WTC11 (cell line): ENCODE data around the gene DRC1.
"Not testable (repeated sequence)": the region's sequence is repeated elsewhere in the genome, so short reads cannot be mapped to it uniquely, and the experiment has no call there.

Experiments used
- CTCF ChIP-seq: fragments of 200-600 bp; IDR thresholded peaks from 2 replicates; pipeline ENCODE4 v1.8.0; 2022; ENCODE audit warnings: antibody characterized with exemption
- ESRRA ChIP-seq: sonication (generic); formaldehyde crosslinking; IDR thresholded peaks from 2 replicates; pipeline ENCODE4 v1.8.1; 2022; ENCODE audit warnings: mild to moderate bottlenecking, missing genetic modification reagents, borderline replicate concordance
- FOXJ3 ChIP-seq: sonication (generic); formaldehyde crosslinking; IDR thresholded peaks from 2 replicates; pipeline ENCODE4 v1.9.0; 2021; ENCODE audit warnings: missing genetic modification reagents, mild to moderate bottlenecking, borderline replicate concordance
- FOXP1 ChIP-seq: sonication (generic); formaldehyde crosslinking; IDR thresholded peaks from 2 replicates; pipeline ENCODE4 v1.8.0; 2022; ENCODE audit warnings: missing genetic modification reagents, mild to moderate bottlenecking, moderate library complexity, borderline replicate concordance
- SP1 ChIP-seq: sonication (generic); formaldehyde crosslinking; conservative IDR thresholded peaks from 2 replicates; pipeline ENCODE4 v1.8.1; 2022; ENCODE audit warnings: missing genetic modification reagents
- TCF7 ChIP-seq: sonication (generic); formaldehyde crosslinking; IDR thresholded peaks from 2 replicates; pipeline ENCODE4 v1.8.0; 2022; ENCODE audit warnings: mild to moderate bottlenecking, low read depth, missing genetic modification reagents, moderate library complexity
- ZBTB21 ChIP-seq: sonication (generic); formaldehyde crosslinking; IDR thresholded peaks from 2 replicates; pipeline ENCODE4 v1.8.1; 2023; ENCODE audit warnings: mild to moderate bottlenecking, missing genetic modification reagents, borderline replicate concordance

DNA sequence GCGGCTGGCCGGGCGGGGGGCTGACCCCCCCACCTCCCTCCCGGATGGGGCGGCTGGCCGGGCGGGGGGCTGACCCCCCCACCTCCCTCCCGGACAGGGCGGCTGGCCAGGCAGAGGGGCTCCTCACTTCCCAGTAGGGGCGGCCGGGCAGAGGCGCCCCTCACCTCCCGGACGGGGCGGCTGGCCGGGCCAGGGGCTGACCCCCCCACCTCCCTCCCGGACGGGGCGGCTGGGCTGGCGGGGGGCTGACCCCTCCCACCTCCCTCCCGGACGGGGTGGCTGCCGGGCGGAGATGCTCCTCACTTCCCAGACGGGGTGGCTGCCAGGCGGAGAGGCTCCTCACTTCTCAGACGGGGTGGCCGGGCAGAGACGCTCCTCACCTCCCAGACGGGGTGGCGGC lies 30.8 kb upstream of the DRC1 start:
- not testable (repeated sequence) for TF ChIP-seq FOXP1 (CRISPR knock-in tag); CTCF; FOXJ3 (CRISPR knock-in tag); ZBTB21 (CRISPR knock-in tag); SP1; ESRRA; TCF7 (CRISPR knock-in tag)
